ENCODE measurements around the gene TMEFF2. TPM values are rescaled to one million over a fixed set of nuclear protein-coding genes. Genes with fewer than 3 reads are reported as not detected.

Gene TMEFF2
- total and polyA plus RNA-seq, 2 of the 8 experiments (the other 6 are each of a cell fraction or from before 2014, with no cell fraction given), result 0.91 to 3.7 TPM

DNA sequence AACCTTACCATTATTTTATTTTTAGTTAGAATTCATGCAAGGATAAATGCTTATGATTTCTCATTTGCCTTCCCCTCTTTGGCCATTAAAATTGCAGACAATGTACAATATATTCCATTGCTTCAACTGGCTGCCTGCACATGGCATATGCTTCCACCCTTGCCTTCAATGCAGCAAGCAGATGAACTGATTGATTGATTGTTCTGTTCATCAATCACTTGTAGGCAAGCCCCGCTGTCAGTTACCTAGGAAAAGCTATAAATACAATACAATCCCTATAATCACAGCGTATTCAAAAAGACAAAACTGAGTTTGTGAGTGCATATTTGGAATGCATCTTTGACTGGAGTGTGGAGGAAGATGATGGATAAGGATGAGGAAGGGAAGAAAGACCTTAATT lies 274.2 kb downstream of the TMEFF2 start (continued):
- TF ChIP-seq, protein P1, sequence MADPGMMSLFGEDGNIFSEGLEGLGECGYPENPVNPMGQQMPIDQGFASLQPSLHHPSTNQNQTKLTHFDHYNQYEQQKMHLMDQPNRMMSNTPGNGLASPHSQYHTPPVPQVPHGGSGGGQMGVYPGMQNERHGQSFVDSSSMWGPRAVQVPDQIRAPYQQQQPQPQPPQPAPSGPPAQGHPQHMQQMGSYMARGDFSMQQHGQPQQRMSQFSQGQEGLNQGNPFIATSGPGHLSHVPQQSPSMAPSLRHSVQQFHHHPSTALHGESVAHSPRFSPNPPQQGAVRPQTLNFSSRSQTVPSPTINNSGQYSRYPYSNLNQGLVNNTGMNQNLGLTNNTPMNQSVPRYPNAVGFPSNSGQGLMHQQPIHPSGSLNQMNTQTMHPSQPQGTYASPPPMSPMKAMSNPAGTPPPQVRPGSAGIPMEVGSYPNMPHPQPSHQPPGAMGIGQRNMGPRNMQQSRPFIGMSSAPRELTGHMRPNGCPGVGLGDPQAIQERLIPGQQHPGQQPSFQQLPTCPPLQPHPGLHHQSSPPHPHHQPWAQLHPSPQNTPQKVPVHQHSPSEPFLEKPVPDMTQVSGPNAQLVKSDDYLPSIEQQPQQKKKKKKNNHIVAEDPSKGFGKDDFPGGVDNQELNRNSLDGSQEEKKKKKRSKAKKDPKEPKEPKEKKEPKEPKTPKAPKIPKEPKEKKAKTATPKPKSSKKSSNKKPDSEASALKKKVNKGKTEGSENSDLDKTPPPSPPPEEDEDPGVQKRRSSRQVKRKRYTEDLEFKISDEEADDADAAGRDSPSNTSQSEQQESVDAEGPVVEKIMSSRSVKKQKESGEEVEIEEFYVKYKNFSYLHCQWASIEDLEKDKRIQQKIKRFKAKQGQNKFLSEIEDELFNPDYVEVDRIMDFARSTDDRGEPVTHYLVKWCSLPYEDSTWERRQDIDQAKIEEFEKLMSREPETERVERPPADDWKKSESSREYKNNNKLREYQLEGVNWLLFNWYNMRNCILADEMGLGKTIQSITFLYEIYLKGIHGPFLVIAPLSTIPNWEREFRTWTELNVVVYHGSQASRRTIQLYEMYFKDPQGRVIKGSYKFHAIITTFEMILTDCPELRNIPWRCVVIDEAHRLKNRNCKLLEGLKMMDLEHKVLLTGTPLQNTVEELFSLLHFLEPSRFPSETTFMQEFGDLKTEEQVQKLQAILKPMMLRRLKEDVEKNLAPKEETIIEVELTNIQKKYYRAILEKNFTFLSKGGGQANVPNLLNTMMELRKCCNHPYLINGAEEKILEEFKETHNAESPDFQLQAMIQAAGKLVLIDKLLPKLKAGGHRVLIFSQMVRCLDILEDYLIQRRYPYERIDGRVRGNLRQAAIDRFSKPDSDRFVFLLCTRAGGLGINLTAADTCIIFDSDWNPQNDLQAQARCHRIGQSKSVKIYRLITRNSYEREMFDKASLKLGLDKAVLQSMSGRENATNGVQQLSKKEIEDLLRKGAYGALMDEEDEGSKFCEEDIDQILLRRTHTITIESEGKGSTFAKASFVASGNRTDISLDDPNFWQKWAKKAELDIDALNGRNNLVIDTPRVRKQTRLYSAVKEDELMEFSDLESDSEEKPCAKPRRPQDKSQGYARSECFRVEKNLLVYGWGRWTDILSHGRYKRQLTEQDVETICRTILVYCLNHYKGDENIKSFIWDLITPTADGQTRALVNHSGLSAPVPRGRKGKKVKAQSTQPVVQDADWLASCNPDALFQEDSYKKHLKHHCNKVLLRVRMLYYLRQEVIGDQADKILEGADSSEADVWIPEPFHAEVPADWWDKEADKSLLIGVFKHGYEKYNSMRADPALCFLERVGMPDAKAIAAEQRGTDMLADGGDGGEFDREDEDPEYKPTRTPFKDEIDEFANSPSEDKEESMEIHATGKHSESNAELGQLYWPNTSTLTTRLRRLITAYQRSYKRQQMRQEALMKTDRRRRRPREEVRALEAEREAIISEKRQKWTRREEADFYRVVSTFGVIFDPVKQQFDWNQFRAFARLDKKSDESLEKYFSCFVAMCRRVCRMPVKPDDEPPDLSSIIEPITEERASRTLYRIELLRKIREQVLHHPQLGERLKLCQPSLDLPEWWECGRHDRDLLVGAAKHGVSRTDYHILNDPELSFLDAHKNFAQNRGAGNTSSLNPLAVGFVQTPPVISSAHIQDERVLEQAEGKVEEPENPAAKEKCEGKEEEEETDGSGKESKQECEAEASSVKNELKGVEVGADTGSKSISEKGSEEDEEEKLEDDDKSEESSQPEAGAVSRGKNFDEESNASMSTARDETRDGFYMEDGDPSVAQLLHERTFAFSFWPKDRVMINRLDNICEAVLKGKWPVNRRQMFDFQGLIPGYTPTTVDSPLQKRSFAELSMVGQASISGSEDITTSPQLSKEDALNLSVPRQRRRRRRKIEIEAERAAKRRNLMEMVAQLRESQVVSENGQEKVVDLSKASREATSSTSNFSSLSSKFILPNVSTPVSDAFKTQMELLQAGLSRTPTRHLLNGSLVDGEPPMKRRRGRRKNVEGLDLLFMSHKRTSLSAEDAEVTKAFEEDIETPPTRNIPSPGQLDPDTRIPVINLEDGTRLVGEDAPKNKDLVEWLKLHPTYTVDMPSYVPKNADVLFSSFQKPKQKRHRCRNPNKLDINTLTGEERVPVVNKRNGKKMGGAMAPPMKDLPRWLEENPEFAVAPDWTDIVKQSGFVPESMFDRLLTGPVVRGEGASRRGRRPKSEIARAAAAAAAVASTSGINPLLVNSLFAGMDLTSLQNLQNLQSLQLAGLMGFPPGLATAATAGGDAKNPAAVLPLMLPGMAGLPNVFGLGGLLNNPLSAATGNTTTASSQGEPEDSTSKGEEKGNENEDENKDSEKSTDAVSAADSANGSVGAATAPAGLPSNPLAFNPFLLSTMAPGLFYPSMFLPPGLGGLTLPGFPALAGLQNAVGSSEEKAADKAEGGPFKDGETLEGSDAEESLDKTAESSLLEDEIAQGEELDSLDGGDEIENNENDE (IDR thresholded peaks at IDR 0.05; ENCODE audit: insufficient replicate concordance, low read length), result no peak
- TF ChIP-seq POLR2AphosphoS5 (IDR thresholded peaks at IDR 0.05; ENCODE audit: low read depth, low read length) (no peak), CTBP2 (IDR thresholded peaks at IDR 0.05; ENCODE audit: borderline replicate concordance, insufficient read depth, insufficient read length, low read length) (no peak), CHD1 (IDR thresholded peaks at IDR 0.05; ENCODE audit: low read depth, low read length) (no peak), EP300 (IDR thresholded peaks at IDR 0.05; ENCODE audit: borderline replicate concordance in 1 of 2, low read depth in 2 of 2, low read length in 2 of 2) (no peak), MAFK (IDR thresholded peaks at IDR 0.05; ENCODE audit: low read depth, low read length) (no peak)

Measured in H1 (cell line).